H9 (cell line): ENCODE measurements around the gene BEND5. TPM values are rescaled to one million over a fixed set of nuclear protein-coding genes. Genes with fewer than 3 reads are reported as not detected.

Experiments used
- DNase-seq: peaks from one replicate; pipeline ENCODE4 v3.0.0-alpha.2; 2017
- H2AFZ ChIP-seq: one replicate; pipeline ENCODE4 v1.6.1; 2013; ENCODE audit warnings: mild to moderate bottlenecking, low read length, control low read depth, moderate library complexity
- H2AK5ac ChIP-seq: 2 replicates; pipeline ENCODE4 v1.6.1; 2013; ENCODE audit warnings: low read length, control low read depth, mixed read lengths; ENCODE audit not compliant: insufficient read length
- H2BK120ac ChIP-seq: one replicate; pipeline ENCODE4 v1.6.1; 2013; ENCODE audit warnings: low read depth, mild to moderate bottlenecking, low read length, control low read depth, inconsistent platforms; ENCODE audit not compliant: poor library complexity, severe bottlenecking
- H2BK12ac ChIP-seq: 2 replicates; pipeline ENCODE4 v1.6.1; 2013; ENCODE audit warnings: low read length, control low read depth, mixed read lengths, low read depth; ENCODE audit not compliant: insufficient read length
- H2BK15ac ChIP-seq: 2 replicates; pipeline ENCODE4 v1.6.1; 2013; ENCODE audit warnings: low read depth, low read length, control low read depth
- H2BK20ac ChIP-seq: one replicate; pipeline ENCODE4 v1.6.1; 2013; ENCODE audit warnings: low read depth, mild to moderate bottlenecking, low read length, control low read depth, inconsistent platforms; ENCODE audit not compliant: poor library complexity, severe bottlenecking
- H2BK5ac ChIP-seq: 2 replicates; pipeline ENCODE4 v1.6.1; 2013; ENCODE audit warnings: low read length, control low read depth, mixed read lengths; ENCODE audit not compliant: insufficient read length
- H3K14ac ChIP-seq: 2 replicates; pipeline ENCODE4 v1.6.1; 2013; ENCODE audit warnings: low read length, control low read depth; ENCODE audit not compliant: insufficient read depth
- H3K18ac ChIP-seq: 2 replicates; pipeline ENCODE4 v1.6.1; 2013; ENCODE audit warnings: low read depth, mild to moderate bottlenecking, mixed read lengths, low read length, control low read depth; ENCODE audit not compliant: insufficient read length
- H3K23ac ChIP-seq: 2 replicates; pipeline ENCODE4 v1.6.1; 2013; ENCODE audit warnings: low read length, control low read depth, mixed read lengths, low read depth; ENCODE audit not compliant: insufficient read length
- H3K23me2 ChIP-seq: 2 replicates; pipeline ENCODE4 v1.6.1; 2013; ENCODE audit warnings: low read depth, mild to moderate bottlenecking, mixed read lengths, low read length, control low read depth; ENCODE audit not compliant: insufficient read length, poor library complexity, severe bottlenecking
- H3K27ac ChIP-seq: 2 replicates; pipeline ENCODE4 v1.5.1; 2013; ENCODE audit warnings: low read length, control low read depth, mixed read lengths, low read depth; ENCODE audit not compliant: insufficient read length
- H3K27me3 ChIP-seq: 2 replicates; pipeline ENCODE4 v1.6.1; 2013; ENCODE audit warnings: low read length, control low read depth, inconsistent platforms; ENCODE audit not compliant: insufficient read depth
- H3K4ac ChIP-seq: 2 replicates; pipeline ENCODE4 v1.6.1; 2013; ENCODE audit warnings: low read depth, mild to moderate bottlenecking, control low read depth, inconsistent platforms, low read length, moderate library complexity
- H3K4me1 ChIP-seq: 2 replicates; pipeline ENCODE4 v1.6.1; 2013; ENCODE audit warnings: low read length, control low read depth, inconsistent platforms; ENCODE audit not compliant: insufficient read depth
- H3K4me2 ChIP-seq: 2 replicates; pipeline ENCODE4 v1.6.1; 2013; ENCODE audit warnings: low read length, control low read depth, mixed read lengths; ENCODE audit not compliant: insufficient read length, insufficient read depth
- H3K56ac ChIP-seq: 2 replicates; pipeline ENCODE4 v1.6.1; 2013; ENCODE audit warnings: low read depth, mild to moderate bottlenecking, mixed read lengths, low read length, control low read depth; ENCODE audit not compliant: insufficient read length
- H3K79me1 ChIP-seq: 2 replicates; pipeline ENCODE4 v1.6.1; 2013; ENCODE audit warnings: low read depth, mild to moderate bottlenecking, moderate library complexity, low read length, control low read depth, inconsistent platforms; ENCODE audit not compliant: insufficient read depth, poor library complexity, severe bottlenecking
- H3K79me2 ChIP-seq: 2 replicates; pipeline ENCODE4 v1.6.1; 2013; ENCODE audit warnings: low read length, control low read depth, inconsistent platforms; ENCODE audit not compliant: insufficient read depth
- H3K9ac ChIP-seq: 2 replicates; pipeline ENCODE4 v1.6.1; 2013; ENCODE audit warnings: low read length, control low read depth, mixed read lengths; ENCODE audit not compliant: insufficient read length; ENCODE audit errors: extremely low read depth
- H3K9me3 ChIP-seq: one replicate; pipeline ENCODE4 v1.6.1; 2013; ENCODE audit warnings: low read depth, low read length, inconsistent platforms; ENCODE audit not compliant: control insufficient read depth
- H3T11ph ChIP-seq: one replicate; pipeline ENCODE4 v1.6.1; 2013; ENCODE audit warnings: mild to moderate bottlenecking, low read length, control low read depth, inconsistent platforms
- H4K20me1 ChIP-seq: one replicate; pipeline ENCODE4 v1.6.1; 2013; ENCODE audit not compliant: control insufficient read depth, insufficient read length, insufficient read depth
- H4K5ac ChIP-seq: 2 replicates; pipeline ENCODE4 v1.6.1; 2013; ENCODE audit warnings: low read depth, mild to moderate bottlenecking, mixed read lengths, low read length, control low read depth; ENCODE audit not compliant: insufficient read length
- H4K8ac ChIP-seq: replicated peaks from 2 replicates; pipeline ENCODE4 v1.6.1; 2013; ENCODE audit warnings: low read length, control low read depth, mixed read lengths, low read depth; ENCODE audit not compliant: insufficient read length
- H4K91ac ChIP-seq: 2 replicates; pipeline ENCODE4 v1.6.1; 2013; ENCODE audit warnings: low read depth, mild to moderate bottlenecking, moderate library complexity, mixed read lengths, low read length, control low read depth; ENCODE audit not compliant: insufficient read length
- H3K27ac Mint-ChIP-seq, 3 experiments: 2 replicates in 2 of 3; 3 replicates in 1 of 3; pipeline ENCODE4 v1.8.0; 2020 to 2021; ENCODE audit warnings: mixed read lengths in 3 of 3, mild to moderate bottlenecking in 1 of 3, moderate library complexity in 1 of 3
- H3K27me3 Mint-ChIP-seq: 2 replicates; pipeline ENCODE4 v1.8.0; 2021; ENCODE audit warnings: low read depth, mild to moderate bottlenecking, moderate library complexity, mixed read lengths
- H3K36me3 Mint-ChIP-seq, 3 experiments: 2 replicates in 2 of 3; 3 replicates in 1 of 3; pipeline ENCODE4 v1.8.0; 2020 to 2021; ENCODE audit warnings: low read depth in 3 of 3, mixed read lengths in 3 of 3; ENCODE audit not compliant: insufficient read depth in 1 of 3
- H3K4me1 Mint-ChIP-seq, 2 experiments: 2 replicates each; pipeline ENCODE4 v1.8.0; 2020; ENCODE audit warnings: mixed read lengths in 2 of 2
- H3K4me3 Mint-ChIP-seq, 2 experiments: 2 replicates in 1 of 2; 3 replicates in 1 of 2; pipeline ENCODE4 v1.8.0; 2020 to 2021; ENCODE audit warnings: mild to moderate bottlenecking in 2 of 2, mixed read lengths in 2 of 2, moderate library complexity in 1 of 2
- H3K9me3 Mint-ChIP-seq, 2 experiments: 2 replicates in 1 of 2; 3 replicates in 1 of 2; pipeline ENCODE4 v1.8.0; 2020; ENCODE audit warnings: mild to moderate bottlenecking in 2 of 2, mixed read lengths in 2 of 2, moderate library complexity in 1 of 2
- total RNA-seq: library from RNA; stranded (reverse); gene quantifications from 2 replicates; pipeline ENCODE4 v1.2.1, GENCODE V29; 2021
- TF ChIP-seq, protein P1 (sequence below): fragments of 200-600 bp; sonication (generic); conservative IDR thresholded peaks from 3 replicates; pipeline ENCODE4 v1.8.0; 2021; ENCODE audit warnings: antibody characterized with exemption, mild to moderate bottlenecking

The BEND5 gene
- total RNA-seq, 1 experiment from 2014 or later = 4.8 TPM

DNA sequence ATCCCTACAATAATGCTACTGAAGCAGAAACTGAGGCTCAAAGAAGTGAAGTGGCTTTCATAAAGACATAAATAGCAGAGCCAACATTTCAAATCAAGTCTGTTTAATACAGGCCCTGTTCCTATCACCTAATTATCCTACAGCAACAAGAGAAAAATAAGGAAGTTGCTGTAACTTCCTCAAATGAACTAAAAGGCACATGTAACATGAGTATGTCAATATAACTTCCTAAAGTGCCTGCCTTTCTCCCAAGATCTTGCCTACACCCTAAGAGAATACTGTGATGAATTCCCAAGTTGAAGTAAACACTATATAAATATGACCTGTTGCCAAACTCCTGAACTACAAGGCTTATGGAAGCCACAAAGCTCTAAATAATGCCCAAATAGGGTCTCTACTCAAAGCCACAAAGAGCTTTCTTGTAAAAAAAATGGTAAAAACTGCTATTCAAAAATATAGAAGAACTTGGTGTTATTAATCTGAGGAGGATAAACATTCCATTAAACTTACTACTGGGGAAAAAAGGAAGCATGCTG is 8.6 kb downstream of the BEND5 start:
- no peaks in the 10 kb centered on the region for H3K23me2 ChIP-seq
- H2BK120ac ChIP-seq = no peak overlapping the region
- H4K5ac ChIP-seq = no peak overlapping the region
- no peak overlapping the region for H2BK5ac ChIP-seq
- H3K4me2 ChIP-seq = no peak overlapping the region
- H3K18ac ChIP-seq = no peak overlapping the region
- H2AFZ ChIP-seq = no peak overlapping the region
- no peak overlapping the region for H3K9ac ChIP-seq
- H3K27ac ChIP-seq = no peak overlapping the region
- H3K56ac ChIP-seq = no peak overlapping the region
- TF ChIP-seq, protein P1, sequence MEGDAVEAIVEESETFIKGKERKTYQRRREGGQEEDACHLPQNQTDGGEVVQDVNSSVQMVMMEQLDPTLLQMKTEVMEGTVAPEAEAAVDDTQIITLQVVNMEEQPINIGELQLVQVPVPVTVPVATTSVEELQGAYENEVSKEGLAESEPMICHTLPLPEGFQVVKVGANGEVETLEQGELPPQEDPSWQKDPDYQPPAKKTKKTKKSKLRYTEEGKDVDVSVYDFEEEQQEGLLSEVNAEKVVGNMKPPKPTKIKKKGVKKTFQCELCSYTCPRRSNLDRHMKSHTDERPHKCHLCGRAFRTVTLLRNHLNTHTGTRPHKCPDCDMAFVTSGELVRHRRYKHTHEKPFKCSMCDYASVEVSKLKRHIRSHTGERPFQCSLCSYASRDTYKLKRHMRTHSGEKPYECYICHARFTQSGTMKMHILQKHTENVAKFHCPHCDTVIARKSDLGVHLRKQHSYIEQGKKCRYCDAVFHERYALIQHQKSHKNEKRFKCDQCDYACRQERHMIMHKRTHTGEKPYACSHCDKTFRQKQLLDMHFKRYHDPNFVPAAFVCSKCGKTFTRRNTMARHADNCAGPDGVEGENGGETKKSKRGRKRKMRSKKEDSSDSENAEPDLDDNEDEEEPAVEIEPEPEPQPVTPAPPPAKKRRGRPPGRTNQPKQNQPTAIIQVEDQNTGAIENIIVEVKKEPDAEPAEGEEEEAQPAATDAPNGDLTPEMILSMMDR = no peak
- H3K27me3 ChIP-seq = no peaks in the 10 kb centered on the region
- Mint-ChIP-seq H3K27ac (0 out of 7 replicates have a peak overlapping the region, but pooled peaks of 1 of the 3 experiments have one; percentile 9), H3K27me3 (no peaks in the 10 kb centered on the region), H3K9me3 (no peaks in the 10 kb centered on the region), H3K4me3 (no peak overlapping the region), H3K4me1 (peaks cover 0 to 4% of the 10 kb centered on the region in 2 experiments; a peak in 1 of 4 replicates), H3K36me3 (peaks cover 0 to 18% (median 10%) of the 10 kb centered on the region in 3 experiments; a peak in 5 of 7 replicates)
- no peak overlapping the region for H2BK15ac ChIP-seq
- peaks cover 5% of the 10 kb centered on the region for H3K79me1 ChIP-seq
- no peaks in the 10 kb centered on the region for H3K79me2 ChIP-seq
- H3K23ac ChIP-seq = no peak overlapping the region
- no peak overlapping the region for H4K91ac ChIP-seq
- H3K9me3 ChIP-seq = no peaks in the 10 kb centered on the region
- H3T11ph ChIP-seq = no peak overlapping the region
- H4K8ac ChIP-seq = no peak overlapping the region
- no peak for DNase-seq
- H3K14ac ChIP-seq = no peak overlapping the region
- no peak overlapping the region for H3K4ac ChIP-seq
- H2BK20ac ChIP-seq = no peak overlapping the region
- H2AK5ac ChIP-seq = no peak overlapping the region
- no peaks in the 10 kb centered on the region for H3K4me1 ChIP-seq
- H4K20me1 ChIP-seq = no peaks in the 10 kb centered on the region
- H2BK12ac ChIP-seq = no peak overlapping the region
